Activated B cell treated with CpG ODN at 0.5 μM for 24 hours (primary cell): ENCODE measurements around the gene DUSP8. TPM values are rescaled to one million over a fixed set of nuclear protein-coding genes. Genes with fewer than 3 reads are reported as not detected.
"Not testable (repeated sequence)": the region's sequence is repeated elsewhere in the genome, so short reads cannot be mapped to it uniquely, and the experiment has no call there.

Experiments
- ATAC-seq: fragments of 200-7000 bp; cut with Tn5 transposase; one replicate; pipeline ENCODE4 v1.10.0; 2021; ENCODE audit warnings: low read depth, mild to moderate bottlenecking, moderate library complexity
- CTCF ChIA-PET: fragments of 350-600 bp; sonication (Branson Sonifier 250); formaldehyde crosslinking; loops from one replicate; lab custom pipeline; 2021; ENCODE audit warnings: antibody characterized with exemption; lab: Charles Lee
- POLR2A ChIA-PET: fragments of 350-600 bp; sonication (Branson Sonifier 250); formaldehyde crosslinking; loops from one replicate; lab custom pipeline; 2021; ENCODE audit warnings: antibody characterized with exemption; lab: Charles Lee
- DNase-seq: peaks from one replicate; pipeline ENCODE4 v3.0.0; 2022
- H3K27ac Mint-ChIP-seq: one replicate; pipeline ENCODE4 v1.8.0; 2020; ENCODE audit warnings: mixed read lengths
- H3K27me3 Mint-ChIP-seq: one replicate; pipeline ENCODE4 v1.8.0; 2021; ENCODE audit warnings: mixed read lengths
- H3K36me3 Mint-ChIP-seq: one replicate; pipeline ENCODE4 v1.8.0; 2021; ENCODE audit warnings: low read depth, mixed read lengths
- H3K4me1 Mint-ChIP-seq: one replicate; pipeline ENCODE4 v1.8.0; 2021; ENCODE audit warnings: mixed read lengths
- H3K4me3 Mint-ChIP-seq: one replicate; pipeline ENCODE4 v1.8.0; 2020; ENCODE audit warnings: mild to moderate bottlenecking, mixed read lengths
- H3K9me3 Mint-ChIP-seq: one replicate; pipeline ENCODE4 v1.8.0; 2020; ENCODE audit warnings: mixed read lengths
- CTCF ChIP-seq: fragments of 200-600 bp; IDR thresholded peaks from one replicate; pipeline ENCODE4 v1.8.0; 2022; ENCODE audit warnings: antibody characterized with exemption, mild to moderate bottlenecking
- intact Hi-C: fragments of 100-400 bp; cut with micrococcal nuclease; formaldehyde crosslinking; loops from one replicate; pipeline ENCODE4 v1.15.1; 2024
- total RNA-seq: library from RNA; stranded (reverse); gene quantifications from 2 replicates; pipeline ENCODE4 v1.2.3, GENCODE V29; 2022

The DUSP8 gene
- total RNA-seq, 1 donor from 2014 or later: 1.3 TPM

DNA sequence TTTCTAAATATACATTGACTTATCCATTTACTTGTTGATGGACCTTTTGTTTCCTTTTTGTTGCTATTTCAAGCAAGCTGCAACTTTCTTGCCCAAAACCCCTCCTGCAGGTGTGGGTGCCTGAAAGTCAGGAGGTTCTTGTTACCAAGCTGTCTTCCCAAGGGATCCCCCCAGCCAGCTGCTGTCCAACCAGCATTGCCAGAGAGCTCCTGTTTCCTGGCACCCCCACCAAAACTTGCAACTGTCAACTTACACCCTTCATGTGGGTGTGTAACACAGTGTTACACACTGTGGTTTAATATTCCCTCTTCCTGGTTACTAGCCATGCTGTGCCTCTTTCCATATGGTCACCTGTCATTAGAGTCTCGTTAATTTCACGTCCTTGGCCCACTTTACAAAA is 14.6 kb upstream of the DUSP8 start:
- peaks cover 21% of the 10 kb centered on the region for H3K27me3 Mint-ChIP-seq
- no peaks in the 10 kb centered on the region for H3K9me3 Mint-ChIP-seq
- H3K4me1 Mint-ChIP-seq: peaks cover 36% of the 10 kb centered on the region
- no peak for ATAC-seq
- no peak for TF ChIP-seq CTCF
- H3K36me3 Mint-ChIP-seq: no peaks in the 10 kb centered on the region
- ChIA-PET POLR2A (no interaction called here), CTCF (interaction anchor here (0.7 kb wide), 2 partner anchors 8 to 12 kb away, joined by 3 read pairs; no protein-coding TSS in a partner anchor)
- intact Hi-C loops: no loop called here
- no peak overlapping the region for H3K27ac Mint-ChIP-seq
- no peak for DNase-seq
- no peak overlapping the region for H3K4me3 Mint-ChIP-seq

DNA sequence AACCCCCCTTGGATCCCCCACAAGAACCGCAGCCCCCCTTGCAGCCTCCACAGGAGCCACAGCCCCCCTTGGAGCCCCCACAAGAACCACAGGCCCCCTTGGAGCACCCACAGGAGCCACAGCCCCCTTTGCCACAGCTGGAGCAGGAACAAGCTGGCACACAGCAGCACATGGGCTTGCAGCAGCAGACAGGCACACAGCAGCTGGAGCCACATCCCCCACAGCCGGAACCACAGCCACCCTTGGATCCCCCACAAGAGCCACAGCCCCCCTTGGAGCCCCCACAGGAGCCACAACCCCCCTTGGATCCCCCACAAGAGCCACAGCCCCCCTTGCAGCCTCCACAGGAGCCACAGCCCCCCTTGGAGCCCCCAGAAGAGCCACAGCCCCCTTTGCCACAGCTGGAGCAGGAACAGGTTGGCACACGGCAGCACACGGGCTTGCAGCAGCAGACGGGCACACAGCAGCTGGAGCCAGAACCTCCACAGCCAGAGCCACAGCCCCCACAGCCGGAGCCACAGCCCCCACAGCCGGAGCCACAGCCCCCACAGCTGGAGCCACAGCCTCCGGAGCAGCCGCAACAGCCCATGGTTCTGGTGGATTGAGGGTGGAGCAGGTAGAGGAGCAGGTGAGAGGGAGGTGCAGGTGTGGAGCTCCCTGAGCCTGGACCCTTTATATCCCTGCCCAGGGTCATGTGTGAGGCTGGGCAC is 12.7 kb upstream of the DUSP8 start, which contains the start of gene KRTAP5-1:
Gene KRTAP5-1, minus strand, starts transcription at position 623 of the 710 bp plus-strand sequence. Its CDS starts 34 bp downstream, at position 589.
- POLR2A ChIA-PET, H3K27ac Mint-ChIP-seq, DNase-seq: not testable (repeated sequence)

DNA sequence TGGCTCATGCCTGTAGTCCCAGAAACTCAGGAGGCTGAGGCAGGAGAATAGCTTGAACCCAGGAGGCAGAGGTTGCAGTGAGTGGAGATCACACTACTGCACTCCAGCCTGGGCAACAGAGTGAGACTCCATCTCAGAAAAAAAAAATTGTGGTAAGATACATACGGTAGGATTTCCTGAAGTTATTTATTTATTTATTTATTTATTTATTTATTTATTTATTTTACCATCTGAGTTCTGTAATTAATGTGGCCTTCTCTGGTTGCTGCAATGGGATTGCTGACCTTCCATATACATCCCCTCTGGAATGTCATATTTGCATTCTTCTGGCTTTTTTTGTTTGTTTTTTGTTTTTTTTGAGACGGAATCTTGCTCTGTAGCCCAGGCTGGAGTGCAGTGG is 10.8 kb upstream of the DUSP8 start:
- ATAC-seq, DNase-seq, H3K36me3 Mint-ChIP-seq, H3K27ac Mint-ChIP-seq, POLR2A ChIA-PET, H3K4me3 Mint-ChIP-seq, intact Hi-C loops: not testable (repeated sequence)
- Mint-ChIP-seq H3K9me3 (peaks cover 10% of the 10 kb centered on the region), H3K27me3 (peaks cover 23% of the 10 kb centered on the region), H3K4me1 (peaks cover 21% of the 10 kb centered on the region)
- CTCF ChIA-PET: interaction anchor here (1.3 kb wide), 1 partner anchor 8 kb away, joined by 3 read pairs; no protein-coding TSS in a partner anchor

More for the DNA sequence above, 12.7 kb upstream of the DUSP8 start, which contains the start of gene KRTAP5-1:
- H3K4me3 Mint-ChIP-seq, ATAC-seq, intact Hi-C loops, H3K36me3 Mint-ChIP-seq, H3K9me3 Mint-ChIP-seq: not testable (repeated sequence)
- Mint-ChIP-seq H3K27me3 (peaks cover 18% of the 10 kb centered on the region), H3K4me1 (peaks cover 32% of the 10 kb centered on the region)
- CTCF ChIA-PET: interaction anchor here (1.3 kb wide), 1 partner anchor 10 kb away, joined by 3 read pairs; no protein-coding TSS in a partner anchor

- POLR2A ChIA-PET: no interaction called here
- no peak overlapping the region for H3K4me3 Mint-ChIP-seq
- H3K36me3 Mint-ChIP-seq: no peaks in the 10 kb centered on the region
- H3K27me3 Mint-ChIP-seq: peaks cover 23% of the 10 kb centered on the region
- intact Hi-C loops: no loop called here
- no peak for DNase-seq
- peaks cover 10% of the 10 kb centered on the region for H3K9me3 Mint-ChIP-seq
- ATAC-seq: no peak
- peaks cover 16% of the 10 kb centered on the region for H3K4me1 Mint-ChIP-seq
- no peak for TF ChIP-seq CTCF
- CTCF ChIA-PET: interaction anchor here (0.9 kb wide), 1 partner anchor 9 kb away, joined by 3 read pairs; no protein-coding TSS in a partner anchor
- H3K27ac Mint-ChIP-seq: no peak overlapping the region
Measured at GRCh38 chr11:1581976-1582375, 9.9 kb upstream of the DUSP8 start.

DNA sequence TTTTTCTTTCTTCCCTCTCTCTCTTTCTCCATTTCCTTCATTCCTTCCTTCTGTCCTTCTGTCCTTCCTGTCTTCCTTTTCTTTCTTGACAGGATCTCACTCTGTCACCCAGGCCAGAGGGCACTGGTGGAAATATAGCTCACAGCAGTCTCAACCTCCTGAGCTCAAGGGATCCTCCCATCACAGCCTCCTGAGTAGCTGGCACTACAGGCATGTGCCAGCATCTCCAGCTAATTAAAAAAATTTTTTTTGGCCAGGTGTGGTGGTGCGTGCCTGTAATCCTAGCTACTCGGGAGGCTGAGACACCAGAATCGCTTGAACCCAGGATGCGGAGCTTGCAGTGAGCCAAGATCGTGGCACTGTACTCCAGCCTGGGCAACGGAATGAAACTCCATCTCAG is 4.8 kb upstream of the DUSP8 start:
- ChIA-PET CTCF (interaction anchor here (1.4 to 4.2 kb wide), 2 partner anchors 18 to 374 kb away, joined by 3 to 48 read pairs; no protein-coding TSS in a partner anchor), POLR2A (no interaction called here)
- intact Hi-C loops: loop anchor here (10.0 kb wide), 1 partner anchor 732 kb away; the partner anchor contains the start of genes POLR2L and TSPAN4
- peaks cover 10% of the 10 kb centered on the region for H3K9me3 Mint-ChIP-seq
- no peak overlapping the region for H3K4me3 Mint-ChIP-seq
- ATAC-seq (no peak), DNase-seq (no peak)
- H3K27ac Mint-ChIP-seq: no peak overlapping the region
- peaks cover 12% of the 10 kb centered on the region for H3K27me3 Mint-ChIP-seq
- peaks cover 12% of the 10 kb centered on the region for H3K4me1 Mint-ChIP-seq
- TF ChIP-seq CTCF: no peak
- H3K36me3 Mint-ChIP-seq: no peaks in the 10 kb centered on the region

- DNase-seq, POLR2A ChIA-PET, H3K4me3 Mint-ChIP-seq, H3K36me3 Mint-ChIP-seq, H3K27ac Mint-ChIP-seq, ATAC-seq: not testable (repeated sequence)
- intact Hi-C loops: loop anchor here (2.0 to 10.0 kb wide), 2 partner anchors 187 to 731 kb away; partner anchors contain the start of genes BRSK2, POLR2L and TSPAN4
- peaks cover 12% of the 10 kb centered on the region for H3K4me1 Mint-ChIP-seq
- peaks cover 11% of the 10 kb centered on the region for H3K27me3 Mint-ChIP-seq
- CTCF ChIA-PET: interaction anchor here (3.3 to 4.2 kb wide), 2 partner anchors 30 to 373 kb away, joined by 35 to 48 read pairs; no protein-coding TSS in a partner anchor
- H3K9me3 Mint-ChIP-seq: peaks cover 10% of the 10 kb centered on the region
Measured at GRCh38 chr11:1575756-1576155, 3.7 kb upstream of the DUSP8 start.
